GM12864 (cell line): ENCODE data around the gene TH.

ENCODE experiments used
- DNase-seq: peaks from one replicate; pipeline ENCODE4 v3.0.0-alpha.2; 2011; ENCODE audit warnings: low read depth
- H3K4me3 ChIP-seq: 2 replicates; pipeline ENCODE4 v1.5.1; 2011; ENCODE audit warnings: mild to moderate bottlenecking, low read depth, low read length, control low read depth
- CTCF ChIP-seq: IDR thresholded peaks from 2 replicates; pipeline ENCODE4 v1.5.1; 2011; ENCODE audit warnings: low read depth, mild to moderate bottlenecking, moderate library complexity, low read length, control low read depth, inconsistent platforms; ENCODE audit errors: missing control alignments

Gene TH

DNA sequence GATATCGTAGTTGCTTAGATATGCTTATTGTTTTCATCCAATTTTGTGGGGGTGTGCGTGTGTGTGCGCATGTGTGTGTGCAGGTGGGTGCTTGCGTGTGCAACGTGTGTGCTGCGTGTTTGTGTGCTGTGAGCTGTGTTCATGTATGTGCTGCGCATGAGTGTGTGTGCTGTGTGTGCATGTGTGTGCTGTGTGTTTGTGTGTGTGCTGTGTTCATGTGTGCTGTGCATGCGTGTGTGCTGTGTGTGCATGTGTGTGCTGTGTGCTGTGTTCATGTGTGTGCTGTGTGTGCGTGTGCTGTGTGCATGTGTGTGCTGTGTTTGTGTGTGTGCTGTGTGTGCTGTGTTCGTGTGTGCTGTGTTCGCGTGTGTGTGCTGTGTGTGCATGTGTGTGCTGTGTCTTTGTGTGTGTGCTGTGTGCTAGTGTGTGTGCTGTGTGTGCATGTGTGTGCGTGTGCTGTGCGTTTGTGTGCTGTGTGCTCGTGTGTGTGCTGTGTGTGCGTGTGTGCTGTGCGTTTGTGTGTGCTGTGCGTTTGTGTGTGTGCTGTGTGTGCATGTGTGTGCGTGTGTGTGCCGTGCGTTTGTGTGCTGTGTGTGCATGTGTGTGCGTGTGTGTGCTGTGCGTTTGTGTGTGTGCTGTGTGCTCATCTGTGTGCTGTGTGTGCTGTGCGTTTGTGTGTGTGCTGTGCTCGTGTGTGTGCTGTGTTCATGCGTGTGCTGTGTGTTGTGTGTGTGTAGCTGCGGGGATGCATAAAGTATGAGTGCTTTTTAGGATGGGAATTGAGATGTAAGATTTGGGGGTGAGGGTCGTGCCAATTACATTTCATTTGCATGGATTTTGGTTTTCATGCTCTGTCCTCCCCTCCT, 40.0 kb downstream of the TH start:
- H3K4me3 ChIP-seq: no peak overlapping the region
- no peak for TF ChIP-seq CTCF
- no peak for DNase-seq

- TF ChIP-seq CTCF: no peak
- H3K4me3 ChIP-seq: no peak overlapping the region
- DNase-seq: no peak
These were observed 40.7 kb downstream of the TH start for GRCh38 chr11:2130881-2131352.

DNA sequence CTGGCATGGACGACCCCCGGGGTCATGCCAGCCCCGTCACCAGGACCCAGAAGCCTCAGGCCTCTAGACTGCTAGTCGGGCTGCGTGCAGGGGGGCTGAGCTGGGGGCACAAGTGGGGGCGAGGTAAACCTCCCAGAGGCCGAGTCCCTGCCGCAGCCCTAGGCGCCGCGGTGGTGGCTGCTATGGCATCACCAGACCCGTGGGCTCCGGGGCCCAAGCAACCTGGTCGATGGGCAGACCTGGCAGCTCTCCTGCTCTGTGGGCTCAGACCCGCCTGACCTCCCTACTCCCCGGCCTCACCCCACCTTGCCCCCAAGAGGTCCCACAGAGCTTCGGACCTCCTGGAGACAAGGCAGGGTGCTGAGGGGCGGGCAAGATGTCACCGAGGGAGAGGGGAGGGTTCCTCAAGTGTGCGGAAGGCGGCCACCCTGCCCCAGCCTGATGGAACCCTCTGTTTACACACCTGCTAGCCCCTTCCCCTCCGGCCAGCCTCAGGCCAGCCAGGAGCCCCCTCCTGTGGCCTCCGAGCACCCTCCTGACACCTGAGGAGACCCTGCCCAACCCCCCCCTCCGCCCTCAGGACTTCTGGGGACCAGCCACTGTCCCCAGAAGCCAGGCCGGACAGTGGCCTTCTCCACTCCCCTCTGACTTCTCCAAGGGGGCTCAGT, 41.8 kb downstream of the TH start:
- no peak overlapping the region for H3K4me3 ChIP-seq
- TF ChIP-seq CTCF: no peak
- DNase-seq: no peak

- H3K4me3 ChIP-seq: no peak overlapping the region
- DNase-seq: no peak
- TF ChIP-seq CTCF: no peak
These were observed 42.3 kb downstream of the TH start for GRCh38 chr11:2129308-2129698.

DNA sequence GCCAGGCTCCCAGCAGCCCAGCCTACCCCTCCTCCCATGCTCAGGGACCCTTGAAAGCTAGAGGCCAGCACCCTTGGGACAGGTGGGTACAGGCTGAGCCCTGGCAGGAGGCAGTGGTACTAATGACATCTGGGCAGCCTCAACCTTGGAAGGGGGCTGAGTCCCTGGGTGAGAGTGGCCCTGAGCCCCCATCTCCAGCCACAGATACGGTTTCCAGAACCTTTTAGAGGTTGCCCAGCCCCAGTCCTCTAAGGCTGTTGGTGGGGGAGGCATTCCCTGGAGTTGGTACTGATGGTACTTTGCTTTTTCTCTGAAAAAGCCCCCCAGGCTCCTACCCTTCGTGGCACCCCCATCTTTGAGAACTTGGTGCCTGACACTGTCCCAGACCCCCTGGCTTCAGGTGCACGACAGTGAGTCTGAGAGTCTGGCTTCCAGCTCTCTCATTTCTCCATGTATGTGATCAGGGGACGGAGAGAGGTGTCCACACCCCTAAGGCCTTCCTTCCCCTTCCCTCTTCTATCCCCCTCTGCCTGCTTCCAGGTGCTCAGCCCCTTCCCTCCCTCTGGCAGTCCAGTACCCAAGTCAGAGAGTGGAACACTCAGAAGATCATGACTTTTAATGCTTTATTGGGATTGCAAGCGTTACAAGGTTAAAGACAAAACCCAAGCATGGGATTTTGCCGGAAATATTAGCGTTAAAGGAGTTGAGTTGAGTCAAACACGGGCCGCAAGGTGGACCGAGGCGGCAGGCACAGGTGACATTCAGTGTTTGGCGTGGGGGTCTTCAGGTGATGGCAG, 42.9 kb downstream of the TH start:
- H3K4me3 ChIP-seq: no peak overlapping the region
- DNase-seq: no peak

DNA sequence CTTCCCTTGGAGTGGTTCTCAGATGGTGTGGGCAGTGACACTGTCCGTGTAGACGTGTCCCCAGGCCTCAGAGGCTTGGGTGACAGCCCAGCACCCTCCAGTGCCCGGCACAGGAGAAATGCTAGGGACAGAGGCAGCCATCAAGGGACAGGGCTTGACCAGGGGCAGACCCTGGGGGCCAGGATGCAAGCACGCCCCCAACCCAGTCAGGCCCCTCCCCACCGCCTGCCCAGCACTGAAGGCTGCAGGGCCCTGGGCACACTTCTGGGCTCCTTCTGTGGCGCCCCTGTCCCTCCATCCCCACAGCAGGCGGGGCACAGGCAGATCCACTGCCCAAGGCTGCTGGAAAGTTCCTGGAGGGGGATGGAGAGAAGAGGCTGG, 43.5 kb downstream of the TH start:
- H3K4me3 ChIP-seq: no peak overlapping the region
- no peak for TF ChIP-seq CTCF
- no peak for DNase-seq

More for the DNA sequence above, 42.9 kb downstream of the TH start:
- no peak for TF ChIP-seq CTCF
